Jurkat, Clone E6-1 (cell line): ENCODE results near the gene GABRA5.
"Not testable (repeated sequence)": the region's sequence is repeated elsewhere in the genome, so short reads cannot be mapped to it uniquely, and the experiment has no call there.

ENCODE experiments used
- DNase-seq: peaks from one replicate; pipeline ENCODE4 v3.0.0-alpha.2; 2011; ENCODE audit warnings: low read depth, low spot score
- H3K4me3 ChIP-seq: 2 replicates; pipeline ENCODE4 v1.5.1; 2011; ENCODE audit warnings: mild to moderate bottlenecking, low read length, control low read depth, moderate library complexity

Gene GABRA5

DNA sequence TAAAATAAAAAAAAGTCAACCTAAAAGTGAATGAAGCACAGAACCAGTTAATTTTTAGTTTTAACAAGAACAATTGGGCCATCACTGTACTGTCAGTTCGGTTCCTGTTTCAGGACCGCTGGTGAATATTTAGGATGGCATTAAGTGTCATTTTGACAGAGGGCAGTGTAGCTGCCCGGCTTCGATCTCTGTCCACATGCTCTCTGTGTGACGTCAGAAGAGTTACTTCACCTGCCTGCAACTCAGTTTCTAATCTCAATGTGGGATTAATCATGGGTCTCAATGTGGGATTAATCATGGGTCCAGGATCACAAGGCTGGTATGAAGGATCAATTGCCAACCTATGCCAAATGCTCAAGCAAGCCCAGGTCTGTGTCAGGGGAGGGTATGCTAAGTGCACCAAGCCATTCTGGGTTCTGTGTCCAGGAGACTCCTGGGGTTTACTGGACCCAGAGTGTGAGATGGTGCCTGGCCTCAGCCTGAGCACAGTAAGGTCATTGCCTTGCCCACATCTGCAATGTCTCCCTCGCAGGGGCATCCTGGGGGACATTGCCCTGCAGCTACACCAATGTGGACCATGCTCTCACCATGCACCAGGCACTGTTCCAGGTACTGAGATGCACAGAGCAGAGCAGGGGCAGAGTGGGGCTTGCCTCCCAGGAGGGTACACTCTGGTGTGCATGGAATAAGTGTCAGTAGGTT, 8.1 kb downstream of the GABRA5 start:
- no peak for DNase-seq
- no peak overlapping the region for H3K4me3 ChIP-seq

DNA sequence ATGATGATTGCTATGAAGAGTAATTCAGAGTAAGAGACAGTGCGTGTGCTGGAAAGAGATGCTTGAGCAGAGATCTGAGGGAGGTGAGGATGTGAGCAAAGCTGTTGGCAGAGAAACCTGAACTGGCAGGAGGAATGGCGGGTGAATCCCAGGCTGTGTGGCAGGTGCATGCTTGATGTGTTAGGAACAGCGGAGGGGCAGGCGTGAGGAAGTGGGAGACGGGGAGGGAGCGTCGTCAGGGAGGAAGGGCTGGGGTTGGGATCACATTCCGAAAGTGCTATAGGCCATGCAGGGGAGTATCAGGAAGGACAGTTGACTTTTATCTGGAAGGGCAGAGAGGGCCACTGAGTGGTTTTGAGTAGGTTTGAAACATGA, 8.6 kb downstream of the GABRA5 start:
- no peak overlapping the region for H3K4me3 ChIP-seq
- no peak for DNase-seq

DNA sequence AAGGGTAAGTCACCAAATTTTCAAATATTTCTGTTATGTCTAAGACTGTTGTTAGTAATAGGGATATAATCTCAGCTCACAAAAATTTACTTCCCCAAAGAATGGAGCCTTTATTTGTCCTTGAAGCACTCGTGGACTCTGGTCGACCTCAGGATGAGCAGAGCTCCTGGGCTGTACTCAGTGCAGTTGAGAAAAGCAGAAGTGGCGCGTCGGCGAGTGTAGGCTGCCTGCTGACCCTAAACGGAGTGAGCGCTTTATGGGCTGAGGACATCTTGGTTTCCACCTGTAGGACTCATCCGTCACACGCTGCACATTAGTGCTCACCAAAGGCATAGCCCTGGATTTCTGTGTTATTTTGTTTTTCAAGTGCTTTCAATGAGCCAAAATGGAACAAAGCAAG, 11.0 kb downstream of the GABRA5 start:
- DNase-seq, result no peak
- H3K4me3 ChIP-seq, result no peak overlapping the region

GRCh38 chr15:26879706-26880105, 12.8 kb downstream of the GABRA5 start:
- DNase-seq, result no peak
- no peak overlapping the region for H3K4me3 ChIP-seq

DNA sequence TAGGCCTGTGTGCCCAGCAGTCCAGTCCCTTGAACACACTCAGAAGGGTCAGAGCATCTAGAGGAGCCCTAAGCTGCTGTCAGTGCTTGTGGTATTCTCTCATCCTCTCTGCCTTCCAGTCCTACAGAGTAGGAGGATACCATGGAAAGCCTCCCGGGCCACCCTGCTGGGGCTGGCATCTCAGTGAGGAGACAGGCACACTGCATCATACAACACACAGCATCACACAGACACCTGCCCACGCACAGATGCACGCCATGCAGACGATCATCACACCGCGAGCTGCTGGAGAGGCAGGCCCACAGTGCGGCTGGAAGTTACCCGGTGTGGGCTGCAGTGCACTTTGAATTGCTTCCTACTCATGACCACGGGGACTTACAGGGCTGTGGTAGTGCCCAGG, 15.2 kb downstream of the GABRA5 start:
- no peak for DNase-seq
- H3K4me3 ChIP-seq, result no peak overlapping the region

DNA sequence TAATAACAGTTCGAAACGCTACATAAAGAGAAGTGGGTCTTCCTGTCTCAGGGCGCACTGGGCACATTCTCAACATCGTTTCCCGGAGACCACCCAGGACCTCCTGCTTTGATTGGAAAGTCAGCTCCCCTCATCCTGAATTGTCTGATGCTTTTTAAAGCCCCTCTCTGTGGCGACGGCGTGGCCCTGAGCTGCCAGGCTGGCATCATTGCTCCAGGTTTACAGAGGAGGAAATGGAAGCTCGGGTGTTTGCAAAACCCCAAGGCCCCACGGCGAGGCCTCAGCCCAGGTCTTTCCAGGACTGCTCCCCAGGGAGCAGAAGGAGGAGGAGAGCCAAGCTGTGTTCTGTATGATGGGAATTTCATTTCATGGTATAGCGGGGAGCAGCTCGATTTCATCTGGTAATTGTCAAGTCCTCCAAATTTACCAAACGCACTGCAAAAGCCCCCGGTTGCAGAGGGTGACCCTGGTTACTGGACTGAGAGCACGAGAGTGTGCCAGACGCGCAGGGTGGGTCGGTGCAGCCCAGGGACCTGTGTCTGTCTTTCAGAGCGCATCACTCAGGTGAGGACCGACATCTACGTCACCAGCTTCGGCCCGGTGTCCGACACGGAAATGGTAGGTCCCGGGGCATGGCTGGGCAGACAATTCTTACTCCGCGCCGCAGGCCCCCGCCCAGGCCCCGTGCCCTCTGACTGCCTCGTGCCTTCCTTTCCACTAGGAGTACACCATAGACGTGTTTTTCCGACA, 15.9 kb downstream of the GABRA5 start:
- DNase-seq, result no peak
- H3K4me3 ChIP-seq, result no peak overlapping the region

DNA sequence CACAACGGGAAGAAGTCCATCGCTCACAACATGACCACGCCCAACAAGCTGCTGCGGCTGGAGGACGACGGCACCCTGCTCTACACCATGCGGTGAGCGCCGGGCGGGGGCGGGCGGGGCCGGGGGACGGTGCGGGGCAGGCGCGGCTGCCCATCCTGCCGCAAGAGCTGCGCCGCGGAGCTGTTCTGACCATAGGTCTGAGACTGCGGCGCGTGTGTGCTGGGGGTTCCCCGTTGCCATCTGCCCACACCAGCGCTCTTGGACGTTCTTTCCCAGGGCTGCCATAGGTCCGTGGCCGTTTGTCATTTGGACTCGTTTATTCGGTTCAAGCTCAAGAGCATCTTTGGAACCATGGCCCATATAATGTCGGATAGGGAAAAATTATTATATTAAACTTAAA, 16.6 kb downstream of the GABRA5 start:
- H3K4me3 ChIP-seq, result no peak overlapping the region
- no peak for DNase-seq

DNA sequence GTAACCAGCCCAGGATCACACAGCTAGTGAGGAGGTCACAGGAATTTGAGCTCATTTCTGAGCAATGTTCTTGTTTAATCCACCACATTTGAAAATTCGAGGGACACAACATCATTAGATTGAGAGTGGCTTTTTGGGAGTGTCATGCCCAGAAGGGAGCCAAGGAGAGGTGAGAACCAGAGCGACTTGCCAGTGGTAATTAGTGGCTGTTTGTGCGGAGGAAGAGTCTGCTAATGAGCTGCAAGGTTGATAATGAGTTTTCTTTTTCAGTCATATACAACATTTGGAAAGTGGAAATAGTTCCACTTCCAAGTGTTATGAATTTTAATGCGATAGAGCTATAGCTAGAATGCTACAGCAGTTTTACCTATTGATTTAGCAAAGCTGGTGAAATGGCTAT, 19.7 kb downstream of the GABRA5 start:
- H3K4me3 ChIP-seq, result no peak overlapping the region
- no peak for DNase-seq

- DNase-seq, result no peak
- no peak overlapping the region for H3K4me3 ChIP-seq
These were observed 21.2 kb downstream of the GABRA5 start for GRCh38 chr15:26887926-26888666.

DNA sequence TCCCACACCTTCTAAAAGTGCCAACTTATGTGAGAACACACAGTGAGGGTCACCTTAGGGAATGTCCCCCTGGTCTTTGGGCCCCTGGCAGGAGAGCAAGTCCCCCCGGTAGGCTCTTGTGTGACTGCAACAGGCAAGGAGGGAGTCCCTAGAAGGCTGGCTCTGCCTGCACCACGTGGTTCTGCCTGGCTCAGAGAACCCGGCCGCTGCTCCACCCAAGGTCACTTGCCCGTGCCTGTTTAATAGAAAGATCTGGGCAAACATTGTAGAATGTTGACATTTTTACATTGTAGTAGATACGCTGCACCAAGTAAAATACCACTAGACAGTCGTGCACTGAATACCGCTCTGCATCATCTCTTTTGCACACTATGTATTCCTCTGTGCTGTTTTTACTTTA, 21.9 kb downstream of the GABRA5 start:
- H3K4me3 ChIP-seq, result no peak overlapping the region
- no peak for DNase-seq

DNA sequence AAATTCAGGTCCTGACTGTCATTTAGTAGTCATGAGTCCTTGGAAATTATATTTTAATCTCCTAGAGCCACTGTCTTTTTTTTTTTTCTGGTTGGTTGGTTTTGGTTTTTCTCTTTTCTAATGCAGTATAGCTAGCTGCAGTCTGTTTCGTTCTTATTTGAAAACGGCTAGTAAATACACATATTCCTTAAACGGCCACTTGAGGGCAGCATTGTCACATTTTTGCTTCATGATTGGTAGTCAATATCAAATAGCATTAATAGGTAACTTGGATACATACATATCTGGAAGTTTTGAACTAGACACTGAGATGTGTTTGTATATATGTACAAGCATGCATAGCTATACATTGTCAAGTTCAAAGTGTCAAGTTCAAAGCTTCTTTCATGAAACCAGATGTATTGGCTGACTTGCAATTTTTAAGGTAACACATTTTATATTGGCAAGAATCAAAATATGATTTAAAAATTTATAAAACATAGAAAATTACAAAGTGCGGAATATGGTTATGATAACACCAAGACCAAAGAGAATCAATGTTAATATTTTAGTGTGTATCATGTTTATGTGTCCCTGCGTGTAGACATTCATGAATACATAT, 22.5 kb downstream of the GABRA5 start:
- peak; percentile 76 for DNase-seq
- H3K4me3 ChIP-seq, result no peak overlapping the region

DNA sequence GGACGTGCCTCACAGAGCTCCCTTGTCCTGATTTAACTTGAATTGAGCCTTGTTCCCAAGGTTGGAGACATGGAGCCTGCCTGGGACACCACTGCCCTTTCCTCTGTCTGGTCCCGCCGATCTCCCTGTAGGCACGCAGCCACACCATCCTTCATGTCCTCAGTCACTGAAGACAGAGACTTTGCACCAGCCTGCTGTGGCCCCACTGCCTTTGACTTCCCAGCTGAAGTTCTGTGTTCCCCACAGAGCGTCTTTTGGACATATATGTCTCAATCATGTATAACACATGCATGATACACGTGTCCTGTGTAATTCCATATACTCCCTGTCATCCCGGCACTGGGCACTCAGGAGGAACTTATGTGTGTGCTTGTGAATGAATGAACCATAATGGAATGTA, 23.6 kb downstream of the GABRA5 start:
- H3K4me3 ChIP-seq, result no peak overlapping the region
- DNase-seq, result no peak

DNA sequence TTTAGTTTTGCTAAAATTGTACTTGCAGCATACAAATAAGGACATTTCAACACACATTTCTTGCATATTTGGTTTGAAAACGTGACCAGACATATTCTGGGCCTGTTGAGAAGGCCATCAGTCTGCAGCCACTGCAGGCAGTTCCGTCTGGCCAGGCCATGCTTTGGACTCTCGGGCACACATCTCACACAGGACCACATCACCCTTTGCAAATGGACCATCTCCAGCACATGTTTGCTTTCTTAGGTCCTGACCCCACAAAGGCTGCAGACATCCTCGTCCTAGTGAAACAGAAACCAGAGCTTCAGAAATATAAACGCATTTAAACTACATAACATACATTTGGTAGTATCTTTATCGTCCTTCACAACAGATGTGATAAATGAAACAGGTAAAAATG, 24.1 kb downstream of the GABRA5 start:
- no peak overlapping the region for H3K4me3 ChIP-seq
- no peak for DNase-seq

DNA sequence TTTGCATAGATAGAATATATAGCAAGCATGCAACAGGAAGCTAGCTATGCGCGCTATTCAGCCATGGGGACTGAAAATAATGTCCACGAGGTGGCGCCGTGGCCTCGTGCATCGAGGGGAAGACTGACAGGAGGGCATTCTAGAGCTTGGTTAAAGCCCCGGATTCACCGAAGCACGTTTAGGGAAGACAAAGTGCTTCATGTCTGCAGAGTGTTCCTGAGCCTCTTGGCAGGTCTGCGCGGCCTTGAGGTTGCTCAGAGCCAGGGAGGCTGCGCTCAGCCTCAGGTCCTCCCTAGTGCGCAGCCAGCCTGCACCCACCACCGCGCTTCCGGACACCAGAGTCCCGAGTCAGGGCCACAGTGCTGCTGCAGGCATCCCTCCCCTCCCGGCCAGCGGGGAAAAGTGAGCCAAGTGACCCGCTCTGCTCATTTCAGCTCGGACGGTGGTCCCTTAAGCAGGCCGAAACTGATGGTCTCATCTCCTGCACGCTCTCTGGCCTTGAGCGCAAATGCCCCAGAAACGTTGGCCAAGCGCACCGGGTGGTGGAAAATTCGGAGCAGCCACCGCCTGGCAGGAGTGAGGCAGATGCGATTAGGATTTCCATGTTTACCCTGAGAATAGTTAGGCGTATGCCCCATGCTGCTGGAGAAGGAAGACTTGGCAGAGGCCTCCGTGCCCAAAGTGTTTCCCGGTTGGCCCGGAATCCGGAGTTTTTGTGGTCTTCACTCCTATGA, 24.8 kb downstream of the GABRA5 start:
- H3K4me3 ChIP-seq, result no peak overlapping the region
- peak; percentile 74 for DNase-seq

DNA sequence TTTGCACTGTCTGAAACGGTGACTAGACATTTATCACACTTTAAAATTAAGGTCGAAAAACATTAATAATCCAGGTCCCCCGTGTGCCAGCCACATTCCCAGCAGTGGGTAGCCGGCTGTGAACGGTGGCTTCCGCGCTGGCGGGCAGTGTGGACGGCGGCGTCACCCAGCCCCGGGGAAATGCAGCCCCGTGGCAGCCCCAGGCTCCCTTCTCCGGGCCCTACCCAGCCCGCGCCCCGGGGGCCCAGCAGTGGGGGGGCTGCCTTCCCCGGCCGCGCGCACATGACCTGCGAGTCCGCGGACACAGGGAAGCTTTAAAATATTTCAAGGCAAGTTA, 25.3 kb downstream of the GABRA5 start:
- DNase-seq, result no peak
- no peak overlapping the region for H3K4me3 ChIP-seq

DNA sequence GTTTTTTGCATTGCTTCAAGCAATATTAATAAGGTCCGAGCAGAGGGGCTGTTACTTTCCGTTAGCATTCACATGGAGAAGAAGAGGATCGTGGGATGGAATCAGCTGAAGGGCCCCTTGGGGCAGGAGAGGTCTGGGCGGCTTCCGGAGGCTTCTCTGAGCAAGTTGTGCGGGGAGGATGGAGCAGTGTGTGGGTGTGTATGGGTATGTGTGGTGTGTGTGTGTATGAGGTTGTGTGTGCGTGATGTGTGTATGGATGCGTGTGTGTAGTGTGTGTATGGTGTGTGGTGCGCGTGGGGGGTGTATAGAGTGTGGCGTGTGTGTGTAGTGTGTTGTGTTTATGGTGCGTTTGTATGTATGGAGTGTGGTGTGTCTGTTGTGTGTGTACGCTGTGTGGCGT, 25.8 kb downstream of the GABRA5 start:
- no peak overlapping the region for H3K4me3 ChIP-seq
- DNase-seq, result no peak

DNA sequence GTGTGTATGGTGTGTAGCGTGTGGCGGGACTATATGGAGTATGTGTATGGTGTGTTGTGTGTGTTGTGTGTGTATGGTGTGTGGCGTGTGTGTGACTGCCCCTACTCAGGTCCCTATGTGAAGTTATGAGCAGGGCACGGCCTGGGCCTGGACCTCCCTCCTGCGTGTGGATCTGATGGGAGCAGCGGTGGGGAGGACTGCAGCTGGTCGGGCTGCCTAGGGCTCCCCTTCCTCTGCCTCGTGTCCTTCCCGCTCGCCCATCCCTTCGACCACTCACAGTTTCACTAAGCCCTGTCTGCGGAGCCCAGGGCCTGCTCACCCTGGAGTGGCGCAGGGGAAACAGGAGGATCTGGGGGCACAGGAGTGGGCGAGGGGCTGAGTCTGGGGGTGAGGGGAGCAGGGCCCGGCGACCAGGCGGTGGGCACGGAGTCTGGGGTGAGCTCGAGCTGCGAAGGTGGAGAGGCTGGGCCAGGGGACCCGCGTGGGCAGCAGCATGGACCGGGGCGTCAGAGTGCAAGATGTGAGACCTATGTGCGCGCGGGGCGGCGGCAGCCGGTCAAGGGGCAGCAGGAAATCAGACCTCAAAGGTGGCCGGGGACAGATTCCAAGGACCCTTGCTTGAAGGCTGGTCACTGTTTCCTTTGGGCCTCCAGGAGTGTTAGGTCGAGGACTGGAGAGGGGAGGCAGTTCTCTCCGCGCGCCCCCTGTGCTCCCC, 26.6 kb downstream of the GABRA5 start:
- no peak overlapping the region for H3K4me3 ChIP-seq
- no peak for DNase-seq

DNA sequence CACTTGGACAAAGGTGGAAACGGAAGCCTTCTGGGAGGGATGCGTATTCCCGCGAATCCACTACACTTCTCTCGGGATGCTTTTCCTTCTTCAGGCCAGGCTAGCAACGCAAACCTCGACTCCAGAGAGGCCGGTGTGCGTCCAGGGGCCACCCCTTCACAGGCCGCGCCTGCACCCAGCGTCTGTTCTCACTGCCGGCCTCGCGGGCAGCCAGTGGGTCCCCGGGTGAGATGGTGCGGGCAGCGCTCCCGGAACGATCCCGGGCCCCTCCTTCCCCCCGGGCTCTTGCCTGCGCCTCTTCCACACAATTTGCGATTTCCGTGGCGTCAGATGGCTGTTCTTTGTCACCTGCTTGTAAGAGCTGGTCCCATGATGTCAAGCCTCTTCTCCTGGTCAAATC, 27.3 kb downstream of the GABRA5 start:
- no peak for DNase-seq
- H3K4me3 ChIP-seq, result no peak overlapping the region

DNA sequence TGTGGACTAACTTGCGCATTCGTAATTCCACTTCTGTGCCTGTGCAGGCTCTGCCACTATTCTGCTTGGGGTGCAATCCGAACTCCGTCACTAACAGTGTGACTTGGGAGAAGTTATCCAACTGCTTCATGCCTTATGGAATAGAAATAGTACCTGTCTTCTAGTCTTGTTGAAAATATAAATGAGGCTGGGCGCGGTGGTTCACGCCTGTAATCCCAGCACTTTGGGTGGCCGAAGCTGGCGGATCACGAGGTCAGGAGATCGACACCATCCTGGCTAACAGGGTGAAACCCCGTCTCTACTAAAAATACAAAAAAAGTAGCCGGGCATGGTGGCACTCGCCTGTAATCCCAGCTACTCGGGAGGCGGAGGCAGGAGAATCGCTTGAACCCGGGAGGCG, 28.5 kb downstream of the GABRA5 start:
- not testable (repeated sequence) for DNase-seq, H3K4me3 ChIP-seq
